ENCODE results near the gene LRRFIP2.

- TF ChIP-seq CTCF (IDR thresholded peaks at IDR 0.05; ENCODE audit: low read length): no peak
- TF ChIP-seq EZH2 (optimal IDR thresholded peaks at IDR 0.05; ENCODE audit: low read depth, low read length): no peak
- TF ChIP-seq EZH2phosphoT487 (IDR thresholded peaks at IDR 0.05; ENCODE audit: low read length): no peak
Observed at GRCh38 chr3:37067577-37067976, 106.8 kb downstream of the LRRFIP2 start.

Data from MM.1S (cell line).